Liver (tissue), 9 donors: ENCODE data around the gene WDR46. TPM values are rescaled to one million over a fixed set of nuclear protein-coding genes. Genes with fewer than 3 reads are reported as not detected.

ENCODE experiments used
- DNase-seq: peaks from one replicate; pipeline ENCODE4 v3.0.0-alpha.2; 2017; ENCODE audit warnings: low spot score
- H3K27ac ChIP-seq, 2 donors: one replicate each; pipeline ENCODE4 v1.7.0; 2013; ENCODE audit warnings: inconsistent platforms in 2 of 2, low read length in 2 of 2, control low read depth in 1 of 2, low read depth in 1 of 2, mild to moderate bottlenecking in 1 of 2
- H3K27me3 ChIP-seq, 4 donors: one replicate each; pipeline versions ENCODE4 v1.6.1 to v1.7.0; 2013; ENCODE audit warnings: low read length in 3 of 4, inconsistent platforms in 1 of 4, mild to moderate bottlenecking in 1 of 4, moderate library complexity in 1 of 4; ENCODE audit not compliant: control insufficient read depth in 4 of 4, insufficient read depth in 4 of 4
- H3K36me3 ChIP-seq, 4 donors: one replicate each; pipeline versions ENCODE4 v1.6.1 to v1.7.0; 2013; ENCODE audit warnings: low read length in 3 of 4, mild to moderate bottlenecking in 3 of 4, low read depth in 1 of 4, moderate library complexity in 1 of 4; ENCODE audit not compliant: control insufficient read depth in 4 of 4, insufficient read depth in 3 of 4
- H3K4me1 ChIP-seq, 4 donors: one replicate each; pipeline versions ENCODE4 v1.6.1 to v1.7.0; 2013; ENCODE audit warnings: low read length in 3 of 4, mild to moderate bottlenecking in 3 of 4, moderate library complexity in 1 of 4; ENCODE audit not compliant: control insufficient read depth in 4 of 4, insufficient read depth in 4 of 4
- H3K4me3 ChIP-seq, 3 donors: one replicate each; pipeline versions ENCODE4 v1.6.1 to v1.7.0; 2013; ENCODE audit warnings: low read length in 3 of 3, control low read depth in 1 of 3, low read depth in 1 of 3, mild to moderate bottlenecking in 1 of 3
- H3K9ac ChIP-seq, 2 donors: one replicate each; pipeline ENCODE4 v1.7.0; 2013; ENCODE audit warnings: low read length in 2 of 2, mild to moderate bottlenecking in 2 of 2, moderate library complexity in 2 of 2, control low read depth in 1 of 2, low read depth in 1 of 2
- H3K9me3 ChIP-seq, 4 donors: one replicate each; pipeline versions ENCODE4 v1.6.1 to v1.7.0; 2013; ENCODE audit warnings: low read length in 3 of 4; ENCODE audit not compliant: control insufficient read depth in 4 of 4
- EGR1 ChIP-seq, 2 donors: IDR thresholded peaks; 2 replicates each; pipeline ENCODE4 v1.6.1; 2016 to 2018; ENCODE audit warnings: antibody characterized with exemption in 2 of 2, low read depth in 2 of 2
- FOXA1 ChIP-seq: IDR thresholded peaks from 2 replicates; pipeline ENCODE4 v1.6.1; 2016; ENCODE audit warnings: antibody characterized with exemption
- FOXA2 ChIP-seq: IDR thresholded peaks from 2 replicates; pipeline ENCODE4 v1.6.1; 2016; ENCODE audit warnings: antibody characterized with exemption
- GABPA ChIP-seq, 2 donors: IDR thresholded peaks in 1 of 2; conservative IDR thresholded peaks in 1 of 2; 2 replicates each; pipeline ENCODE4 v1.6.1; 2016; ENCODE audit warnings: antibody characterized with exemption in 2 of 2, mild to moderate bottlenecking in 1 of 2, moderate library complexity in 1 of 2
- NR2F2 ChIP-seq: IDR thresholded peaks from 2 replicates; pipeline ENCODE4 v1.6.1; 2016; ENCODE audit warnings: antibody characterized with exemption
- RXRA ChIP-seq, 2 donors: IDR thresholded peaks; 2 replicates each; pipeline ENCODE4 v1.6.1; 2017 to 2018; ENCODE audit warnings: antibody characterized with exemption in 2 of 2, mild to moderate bottlenecking in 1 of 2
- SP1 ChIP-seq: IDR thresholded peaks from 2 replicates; pipeline ENCODE4 v1.6.1; 2018; ENCODE audit warnings: antibody characterized with exemption, mild to moderate bottlenecking
- YY1 ChIP-seq: IDR thresholded peaks from 2 replicates; pipeline ENCODE4 v1.6.1; 2016; ENCODE audit warnings: antibody characterized with exemption, mild to moderate bottlenecking
- WGBS: extraction: QIAGEN DNeasy Blood & Tissue Kit; methylation state at CpG from one replicate; pipeline ENCODE4 v1.1.7; 2013; 5-methylcytosine and 5-hydroxymethylcytosine counted together
- polyA plus RNA-seq, 2 donors: library from polyadenylated mRNA; stranded (reverse) in 1 of 2; unstranded in 1 of 2; fragments of 200-250 nt in 1 of 2; fragments of >200 nt in 1 of 2; fragmentation: Nextera tagmentation in 1 of 2; extraction: Ambion mirVana in 1 of 2; gene quantifications; one replicate each; pipeline versions ENCODE4 v1.2.1 to v1.2.3, GENCODE V29; 2013 to 2015
- total RNA-seq, 2 donors: library from RNA; depleted of rRNA; stranded (reverse); fragments of >200 nt; gene quantifications; one replicate each; pipeline ENCODE4 v1.2.3, GENCODE V29; 2014
- TF ChIP-seq, protein P1 (sequence below): IDR thresholded peaks from 2 replicates; pipeline ENCODE4 v1.6.1; 2016; ENCODE audit warnings: antibody characterized with exemption
- TF ChIP-seq, protein P2 (sequence below): IDR thresholded peaks from 2 replicates; pipeline ENCODE4 v1.6.1; 2016; ENCODE audit warnings: antibody characterized with exemption
- TF ChIP-seq, protein P3 (sequence below): IDR thresholded peaks from 2 replicates; pipeline ENCODE4 v1.6.1; 2016; ENCODE audit warnings: antibody characterized with exemption, mild to moderate bottlenecking
- TF ChIP-seq, protein P4 (sequence below): fragments of 150-350 bp; IDR thresholded peaks from 2 replicates; pipeline ENCODE4 v1.5.1; 2017; ENCODE audit warnings: improper control_type of control experiment, low read depth, low read length; ENCODE audit not compliant: missing input control
- TF ChIP-seq, protein P5 (sequence below): IDR thresholded peaks from 2 replicates; pipeline ENCODE4 v1.6.1; 2016; ENCODE audit warnings: antibody characterized with exemption
- donor health status: healthy.
- donor health status: healthy.
- donor health status: healthy.
- donor health status: healthy.
- donor health status: healthy.

WDR46 gene
- total and polyA plus RNA-seq, 4 donors, result 17.9 to 30.2 (median 25.7) TPM

DNA sequence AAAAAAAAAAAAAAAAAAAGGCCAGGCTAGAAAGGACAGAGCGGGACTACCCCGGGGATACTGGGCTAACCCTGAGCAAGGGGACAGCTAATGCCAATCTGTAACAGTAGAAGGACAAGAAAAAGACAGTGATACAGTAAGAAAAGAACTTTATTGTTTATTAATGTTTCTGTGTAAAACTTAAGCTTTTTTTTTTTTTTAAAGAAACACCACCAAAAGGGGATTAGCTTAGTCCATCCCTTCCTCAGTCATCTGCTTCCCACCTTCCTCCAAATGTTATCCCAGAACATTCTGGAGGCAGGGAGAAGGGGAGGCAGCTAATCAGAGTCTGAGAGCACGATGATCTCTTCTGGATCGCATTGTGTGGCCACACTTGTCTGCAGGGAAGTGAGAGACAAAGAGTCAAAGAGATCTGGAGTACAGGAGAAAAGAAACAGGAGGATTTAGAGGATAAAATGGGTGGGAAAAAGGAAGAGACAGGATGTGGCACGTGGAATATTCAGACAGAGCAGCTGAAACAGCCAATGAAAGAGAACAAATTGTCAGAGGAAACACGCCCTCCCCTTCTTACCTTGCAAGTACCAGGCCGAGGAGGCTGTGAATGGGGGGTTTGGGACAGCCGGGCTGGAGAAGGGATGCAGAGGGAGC lies 29.5 kb upstream of the WDR46 start:
- Histone ChIP-seq H3K27me3 (no peaks in the 10 kb centered on the region), H3K36me3 (peaks cover 0 to 16% (median 8%) of the 10 kb centered on the region in 4 donors), H3K9ac (no peak overlapping the region), H3K4me3 (peak overlapping the region in 1 of 3 donors; percentile 68), H3K27ac (peak overlapping the region; percentile 75 to 89), H3K4me1 (peaks cover 20 to 61% (median 51%) of the 10 kb centered on the region in 4 donors), H3K9me3 (no peaks in the 10 kb centered on the region)
- no peak for TF ChIP-seq YY1
- TF ChIP-seq SP1, result no peak
- no peak for TF ChIP-seq NR2F2
- TF ChIP-seq, protein P1, sequence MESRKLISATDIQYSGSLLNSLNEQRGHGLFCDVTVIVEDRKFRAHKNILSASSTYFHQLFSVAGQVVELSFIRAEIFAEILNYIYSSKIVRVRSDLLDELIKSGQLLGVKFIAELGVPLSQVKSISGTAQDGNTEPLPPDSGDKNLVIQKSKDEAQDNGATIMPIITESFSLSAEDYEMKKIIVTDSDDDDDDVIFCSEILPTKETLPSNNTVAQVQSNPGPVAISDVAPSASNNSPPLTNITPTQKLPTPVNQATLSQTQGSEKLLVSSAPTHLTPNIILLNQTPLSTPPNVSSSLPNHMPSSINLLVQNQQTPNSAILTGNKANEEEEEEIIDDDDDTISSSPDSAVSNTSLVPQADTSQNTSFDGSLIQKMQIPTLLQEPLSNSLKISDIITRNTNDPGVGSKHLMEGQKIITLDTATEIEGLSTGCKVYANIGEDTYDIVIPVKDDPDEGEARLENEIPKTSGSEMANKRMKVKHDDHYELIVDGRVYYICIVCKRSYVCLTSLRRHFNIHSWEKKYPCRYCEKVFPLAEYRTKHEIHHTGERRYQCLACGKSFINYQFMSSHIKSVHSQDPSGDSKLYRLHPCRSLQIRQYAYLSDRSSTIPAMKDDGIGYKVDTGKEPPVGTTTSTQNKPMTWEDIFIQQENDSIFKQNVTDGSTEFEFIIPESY, result no peak
- TF ChIP-seq, protein P2, sequence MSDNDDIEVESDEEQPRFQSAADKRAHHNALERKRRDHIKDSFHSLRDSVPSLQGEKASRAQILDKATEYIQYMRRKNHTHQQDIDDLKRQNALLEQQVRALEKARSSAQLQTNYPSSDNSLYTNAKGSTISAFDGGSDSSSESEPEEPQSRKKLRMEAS, result no peak
- TF ChIP-seq RXRA (IDR thresholded peaks at IDR 0.05), result no peak
- no peak for TF ChIP-seq FOXA1
- no peak for TF ChIP-seq EGR1 (IDR thresholded peaks at IDR 0.05; ENCODE audit: low read depth in 2 of 2)
- TF ChIP-seq FOXA2, result no peak
- TF ChIP-seq, protein P3, sequence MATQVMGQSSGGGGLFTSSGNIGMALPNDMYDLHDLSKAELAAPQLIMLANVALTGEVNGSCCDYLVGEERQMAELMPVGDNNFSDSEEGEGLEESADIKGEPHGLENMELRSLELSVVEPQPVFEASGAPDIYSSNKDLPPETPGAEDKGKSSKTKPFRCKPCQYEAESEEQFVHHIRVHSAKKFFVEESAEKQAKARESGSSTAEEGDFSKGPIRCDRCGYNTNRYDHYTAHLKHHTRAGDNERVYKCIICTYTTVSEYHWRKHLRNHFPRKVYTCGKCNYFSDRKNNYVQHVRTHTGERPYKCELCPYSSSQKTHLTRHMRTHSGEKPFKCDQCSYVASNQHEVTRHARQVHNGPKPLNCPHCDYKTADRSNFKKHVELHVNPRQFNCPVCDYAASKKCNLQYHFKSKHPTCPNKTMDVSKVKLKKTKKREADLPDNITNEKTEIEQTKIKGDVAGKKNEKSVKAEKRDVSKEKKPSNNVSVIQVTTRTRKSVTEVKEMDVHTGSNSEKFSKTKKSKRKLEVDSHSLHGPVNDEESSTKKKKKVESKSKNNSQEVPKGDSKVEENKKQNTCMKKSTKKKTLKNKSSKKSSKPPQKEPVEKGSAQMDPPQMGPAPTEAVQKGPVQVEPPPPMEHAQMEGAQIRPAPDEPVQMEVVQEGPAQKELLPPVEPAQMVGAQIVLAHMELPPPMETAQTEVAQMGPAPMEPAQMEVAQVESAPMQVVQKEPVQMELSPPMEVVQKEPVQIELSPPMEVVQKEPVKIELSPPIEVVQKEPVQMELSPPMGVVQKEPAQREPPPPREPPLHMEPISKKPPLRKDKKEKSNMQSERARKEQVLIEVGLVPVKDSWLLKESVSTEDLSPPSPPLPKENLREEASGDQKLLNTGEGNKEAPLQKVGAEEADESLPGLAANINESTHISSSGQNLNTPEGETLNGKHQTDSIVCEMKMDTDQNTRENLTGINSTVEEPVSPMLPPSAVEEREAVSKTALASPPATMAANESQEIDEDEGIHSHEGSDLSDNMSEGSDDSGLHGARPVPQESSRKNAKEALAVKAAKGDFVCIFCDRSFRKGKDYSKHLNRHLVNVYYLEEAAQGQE, result no peak
- TF ChIP-seq, protein P4, sequence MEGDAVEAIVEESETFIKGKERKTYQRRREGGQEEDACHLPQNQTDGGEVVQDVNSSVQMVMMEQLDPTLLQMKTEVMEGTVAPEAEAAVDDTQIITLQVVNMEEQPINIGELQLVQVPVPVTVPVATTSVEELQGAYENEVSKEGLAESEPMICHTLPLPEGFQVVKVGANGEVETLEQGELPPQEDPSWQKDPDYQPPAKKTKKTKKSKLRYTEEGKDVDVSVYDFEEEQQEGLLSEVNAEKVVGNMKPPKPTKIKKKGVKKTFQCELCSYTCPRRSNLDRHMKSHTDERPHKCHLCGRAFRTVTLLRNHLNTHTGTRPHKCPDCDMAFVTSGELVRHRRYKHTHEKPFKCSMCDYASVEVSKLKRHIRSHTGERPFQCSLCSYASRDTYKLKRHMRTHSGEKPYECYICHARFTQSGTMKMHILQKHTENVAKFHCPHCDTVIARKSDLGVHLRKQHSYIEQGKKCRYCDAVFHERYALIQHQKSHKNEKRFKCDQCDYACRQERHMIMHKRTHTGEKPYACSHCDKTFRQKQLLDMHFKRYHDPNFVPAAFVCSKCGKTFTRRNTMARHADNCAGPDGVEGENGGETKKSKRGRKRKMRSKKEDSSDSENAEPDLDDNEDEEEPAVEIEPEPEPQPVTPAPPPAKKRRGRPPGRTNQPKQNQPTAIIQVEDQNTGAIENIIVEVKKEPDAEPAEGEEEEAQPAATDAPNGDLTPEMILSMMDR, result no peak
- TF ChIP-seq GABPA (IDR thresholded peaks at IDR 0.05 in 1 of 2, conservative IDR thresholded peaks at IDR 0.05 in 1 of 2), result no peak
- TF ChIP-seq, protein P5, sequence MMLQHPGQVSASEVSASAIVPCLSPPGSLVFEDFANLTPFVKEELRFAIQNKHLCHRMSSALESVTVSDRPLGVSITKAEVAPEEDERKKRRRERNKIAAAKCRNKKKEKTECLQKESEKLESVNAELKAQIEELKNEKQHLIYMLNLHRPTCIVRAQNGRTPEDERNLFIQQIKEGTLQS, result no peak
- no peak for DNase-seq
- WGBS, result 70% methylated on average over 8 of the region's 8 CpGs
